Neural cell (in vitro differentiated cells): ENCODE results near the gene OR8A1. TPM values are rescaled to one million over a fixed set of nuclear protein-coding genes. Genes with fewer than 3 reads are reported as not detected.
A peak's percentile ranks its signal among the peaks of the same experiment; 100 is the strongest.
"Not testable (repeated sequence)": the region's sequence is repeated elsewhere in the genome, so short reads cannot be mapped to it uniquely, and the experiment has no call there.

Source experiments
- H2AFZ ChIP-seq: fragments of 200-600, 300-800 bp; sonication (generic), shearing (Covaris generic); 2 replicates; pipeline ENCODE4 v1.6.0; 2014; ENCODE audit warnings: low read depth, mild to moderate bottlenecking, antibody characterized with exemption, low read length, moderate library complexity
- H3F3A ChIP-seq: fragments of 200-600 bp; shearing (Covaris generic); 2 replicates; pipeline ENCODE4 v1.6.1; 2016; ENCODE audit warnings: mild to moderate bottlenecking, moderate library complexity, mixed read lengths, antibody characterized with exemption, low read length; ENCODE audit not compliant: insufficient read depth, poor library complexity, severe bottlenecking
- H3K27ac ChIP-seq: fragments of 200-600, 300-800 bp; sonication (generic), shearing (Covaris generic); 2 replicates; pipeline ENCODE4 v1.5.1; 2014; ENCODE audit warnings: mild to moderate bottlenecking, low read length, moderate library complexity
- H3K27me3 ChIP-seq: fragments of 300-800, 200-600 bp; sonication (generic), shearing (Covaris generic); 2 replicates; pipeline ENCODE4 v1.6.0; 2014; ENCODE audit warnings: mild to moderate bottlenecking, low read depth, low read length, moderate library complexity; ENCODE audit not compliant: insufficient read depth
- H3K36me3 ChIP-seq: fragments of 300-800, 200-600 bp; sonication (generic), shearing (Covaris generic); 2 replicates; pipeline ENCODE4 v1.5.1; 2014; ENCODE audit warnings: mild to moderate bottlenecking, antibody characterized with exemption, low read length, moderate library complexity; ENCODE audit not compliant: insufficient read depth
- H3K4me2 ChIP-seq: fragments of 300-800, 200-600 bp; sonication (generic), shearing (Covaris generic); 2 replicates; pipeline ENCODE4 v1.6.0; 2014; ENCODE audit warnings: mild to moderate bottlenecking, low read length
- H3K4me3 ChIP-seq: fragments of 300-800, 200-600 bp; sonication (generic), shearing (Covaris generic); 2 replicates; pipeline ENCODE4 v1.5.1; 2014; ENCODE audit warnings: mild to moderate bottlenecking, low read length, moderate library complexity
- H3K79me2 ChIP-seq: fragments of 200-600 bp; shearing (Covaris generic); replicated peaks from 2 replicates; pipeline ENCODE4 v1.6.0; 2014; ENCODE audit warnings: mild to moderate bottlenecking, low read length, moderate library complexity; ENCODE audit not compliant: insufficient read depth
- H3K9ac ChIP-seq: fragments of 300-800, 200-600 bp; sonication (generic), shearing (Covaris generic); 2 replicates; pipeline ENCODE4 v1.6.1; 2016; ENCODE audit warnings: mild to moderate bottlenecking, low read length, mixed read lengths
- H3K9me2 ChIP-seq: fragments of 200-600 bp; shearing (Covaris generic); 2 replicates; pipeline ENCODE4 v1.6.1; 2016; ENCODE audit warnings: mild to moderate bottlenecking, low read length, mixed read lengths; ENCODE audit not compliant: insufficient read depth
- H3K9me3 ChIP-seq: fragments of 200-600, 300-800 bp; sonication (generic), shearing (Covaris generic); 2 replicates; pipeline ENCODE4 v1.6.1; 2016; ENCODE audit warnings: mild to moderate bottlenecking, mixed run types, low read length, moderate library complexity, mixed read lengths
- H4K20me1 ChIP-seq: fragments of 200-600 bp; shearing (Covaris generic); 2 replicates; pipeline ENCODE4 v1.6.1; 2016; ENCODE audit warnings: mild to moderate bottlenecking, mixed run types; ENCODE audit not compliant: insufficient read depth
- CTCF ChIP-seq: fragments of 450-650 bp; IDR thresholded peaks from 2 replicates; pipeline ENCODE4 v1.5.1; 2014; ENCODE audit warnings: antibody characterized with exemption, mild to moderate bottlenecking, moderate library complexity; ENCODE audit not compliant: poor library complexity, severe bottlenecking
- EP300 ChIP-seq: fragments of 450-650 bp; conservative IDR thresholded peaks from 2 replicates; pipeline ENCODE4 v1.6.1; 2014; ENCODE audit warnings: antibody characterized with exemption, mild to moderate bottlenecking, moderate library complexity; ENCODE audit not compliant: poor library complexity, severe bottlenecking
- EZH2 ChIP-seq: fragments of 200-600, 300-800 bp; shearing (Covaris generic), sonication (generic); IDR thresholded peaks from 2 replicates; pipeline ENCODE4 v1.6.1; 2014; ENCODE audit warnings: antibody characterized with exemption, low read length, borderline replicate concordance, mild to moderate bottlenecking; ENCODE audit not compliant: insufficient read depth, poor library complexity, severe bottlenecking
- MXI1 ChIP-seq: fragments of 450-650 bp; conservative IDR thresholded peaks from 2 replicates; pipeline ENCODE4 v1.6.1; 2014; ENCODE audit warnings: antibody characterized with exemption, mild to moderate bottlenecking; ENCODE audit not compliant: poor library complexity, severe bottlenecking
- POLR2AphosphoS5 ChIP-seq: IDR thresholded peaks from 2 replicates; pipeline ENCODE4 v1.6.1; 2012
- RAD21 ChIP-seq: fragments of 450-650 bp; conservative IDR thresholded peaks from 2 replicates; pipeline ENCODE4 v1.6.1; 2014; ENCODE audit warnings: antibody characterized with exemption, mild to moderate bottlenecking, moderate library complexity
- REST ChIP-seq: IDR thresholded peaks from 2 replicates; pipeline ENCODE4 v1.6.1; 2012; ENCODE audit warnings: borderline replicate concordance
- SMC3 ChIP-seq: fragments of 450-650 bp; conservative IDR thresholded peaks from 2 replicates; pipeline ENCODE4 v1.6.1; 2014; ENCODE audit warnings: antibody characterized with exemption, mild to moderate bottlenecking, moderate library complexity; ENCODE audit not compliant: poor library complexity
- TAF1 ChIP-seq: IDR thresholded peaks from 2 replicates; pipeline ENCODE4 v1.6.1; 2012; ENCODE audit warnings: low read depth
- polyA plus RNA-seq: library from polyadenylated mRNA; depleted of rRNA; stranded (reverse); fragments of >200 nt; gene quantifications from 2 replicates; pipeline ENCODE4 v1.2.3, GENCODE V29; 2014

The OR8A1 gene
- polyA plus RNA-seq, 1 donor from 2014 or later: not detected

- Histone ChIP-seq H3K4me2 (no peak overlapping the region), H4K20me1 (no peaks in the 10 kb centered on the region), H3K9me2 (no peaks in the 10 kb centered on the region), H3K27ac (peak overlapping the region; percentile 90), H3K9me3 (no peaks in the 10 kb centered on the region), H3K79me2 (no peaks in the 10 kb centered on the region), H3F3A (peaks cover 4% of the 10 kb centered on the region), H3K4me3 (peak overlapping the region; percentile 20), H3K36me3 (no peaks in the 10 kb centered on the region), H3K9ac (no peak overlapping the region), H3K27me3 (no peaks in the 10 kb centered on the region), H2AFZ (peak overlapping the region; percentile 3)
- TF ChIP-seq POLR2AphosphoS5: no peak
- no peak for TF ChIP-seq REST
- TF ChIP-seq TAF1: no peak
- TF ChIP-seq EZH2: no peak
- no peak for TF ChIP-seq EP300
- TF ChIP-seq RAD21: no peak
- TF ChIP-seq CTCF: no peak
- no peak for TF ChIP-seq SMC3
- no peak for TF ChIP-seq MXI1
Observed at GRCh38 chr11:124602193-124602592, 32.4 kb downstream of the OR8A1 start.

GRCh38 chr11:124602723-124603122 lies 32.9 kb downstream of the OR8A1 start:
- not testable (repeated sequence) for H3K27me3 ChIP-seq, H2AFZ ChIP-seq, H3K4me3 ChIP-seq, H3K9me3 ChIP-seq, H3K9me2 ChIP-seq, H4K20me1 ChIP-seq, H3K9ac ChIP-seq, H3K36me3 ChIP-seq, H3K27ac ChIP-seq, H3K4me2 ChIP-seq, H3F3A ChIP-seq, H3K79me2 ChIP-seq

- no peak for TF ChIP-seq EP300
- TF ChIP-seq RAD21: no peak
- no peak for TF ChIP-seq REST
- TF ChIP-seq SMC3: no peak
- no peaks in the 10 kb centered on the region for H4K20me1 ChIP-seq
- H3K27ac ChIP-seq: no peak overlapping the region
- no peak overlapping the region for H3K9ac ChIP-seq
- H3K36me3 ChIP-seq: no peaks in the 10 kb centered on the region
- H3K27me3 ChIP-seq: no peaks in the 10 kb centered on the region
- no peak overlapping the region for H3K4me2 ChIP-seq
- H3K4me3 ChIP-seq: no peak overlapping the region
- H3K9me3 ChIP-seq: no peaks in the 10 kb centered on the region
- H3K79me2 ChIP-seq: no peaks in the 10 kb centered on the region
- H2AFZ ChIP-seq: no peak overlapping the region
- H3F3A ChIP-seq: no peaks in the 10 kb centered on the region
- H3K9me2 ChIP-seq: no peaks in the 10 kb centered on the region
Observed at GRCh38 chr11:124605719-124606118, 35.9 kb downstream of the OR8A1 start.
